HCT116 (cell line): ENCODE results near the gene ITM2C. TPM values are rescaled to one million over a fixed set of nuclear protein-coding genes. Genes with fewer than 3 reads are reported as not detected.

Experiments used
- ATAC-seq: fragments of 200-7000 bp; cut with Tn5 transposase; 2 replicates; pipeline ENCODE4 v1.9.1; 2020; ENCODE audit warnings: mild to moderate bottlenecking, moderate library complexity
- BruUV-seq: library from RNA; stranded (reverse); fragments of 400-500 nt; replicated peaks from 2 replicates; lab custom pipeline; 2021; lab: Mats Ljungman, UMichigan
- CTCF ChIA-PET: fragments of 300-600 bp; sonication (Branson Sonifier 250); formaldehyde crosslinking; loops from one replicate; lab custom pipeline; 2021; ENCODE audit warnings: antibody characterized with exemption; lab: Charles Lee
- POLR2A ChIA-PET: fragments of 300-600, 350-600 bp; sonication (Branson Sonifier 250); formaldehyde crosslinking; loops from one replicate; lab custom pipeline; 2021; ENCODE audit warnings: antibody characterized with exemption; lab: Charles Lee
- RAD21 ChIA-PET, 2 experiments: fragments of 300-600 bp; sonication (Branson Sonifier 250); formaldehyde crosslinking; loops; one replicate each; lab custom pipeline; 2023; ENCODE audit warnings: low total read pairs in 2 of 2; ENCODE audit not compliant: uncharacterized antibody in 2 of 2, unreplicated experiment in 2 of 2, low non-redundant PET in 1 of 2; lab: Charles Lee
- DNase-seq: peaks from one replicate; pipeline ENCODE4 v3.0.0-alpha.2; 2010; ENCODE audit warnings: low read depth, low spot score
- H2AFZ ChIP-seq: fragments of 200-600 bp; shearing (Covaris generic), sonication (generic); 2 replicates; pipeline ENCODE4 v1.6.1; 2017; ENCODE audit warnings: low read depth, mixed run types, mixed read lengths, antibody characterized with exemption, low read length; ENCODE audit not compliant: poor library complexity, severe bottlenecking
- H3K27ac ChIP-seq: 2 replicates; pipeline ENCODE4 v1.5.1; 2012; ENCODE audit warnings: low read depth, low read length
- H3K27me3 ChIP-seq: fragments of 200-600 bp; sonication (generic); 2 replicates; pipeline ENCODE4 v1.6.1; 2016; ENCODE audit warnings: mixed run types, low read length, mixed read lengths; ENCODE audit not compliant: insufficient read depth
- H3K36me3 ChIP-seq, 2 experiments: fragments of 200-500 bp in 1 of 2; fragments of 200-600 bp in 1 of 2; sonication (Bioruptor generic) in 1 of 2; sonication (generic) in 1 of 2; 2 replicates each; pipeline versions ENCODE4 v1.5.1 to v1.6.1; 2014 to 2016; ENCODE audit warnings: low read length in 2 of 2, inconsistent platforms in 1 of 2, mixed read lengths in 1 of 2, mixed run types in 1 of 2; ENCODE audit not compliant: insufficient read depth in 2 of 2, control insufficient read depth in 1 of 2
- H3K4me1 ChIP-seq, 2 experiments: fragments of 200-600 bp in 1 of 2; sonication (generic) in 1 of 2; 2 replicates each; pipeline versions ENCODE4 v1.5.1 to v1.6.1; 2012 to 2017; ENCODE audit warnings: low read length in 2 of 2, inconsistent platforms in 1 of 2, mild to moderate bottlenecking in 1 of 2, mixed read lengths in 1 of 2, mixed run types in 1 of 2, moderate library complexity in 1 of 2; ENCODE audit not compliant: insufficient read depth in 2 of 2, control insufficient read depth in 1 of 2
- H3K4me2 ChIP-seq: fragments of 200-600 bp; sonication (generic); 2 replicates; pipeline ENCODE4 v1.6.1; 2017; ENCODE audit warnings: mixed run types, low read length, mixed read lengths
- H3K4me3 ChIP-seq, 2 experiments: fragments of 200-600 bp in 1 of 2; sonication (generic) in 1 of 2; replicated peaks in 1 of 2; 2 replicates each; pipeline ENCODE4 v1.5.1; 2011 to 2016; ENCODE audit warnings: low read length in 2 of 2, control low read depth in 1 of 2, low read depth in 1 of 2, mild to moderate bottlenecking in 1 of 2, mixed read lengths in 1 of 2, mixed run types in 1 of 2
- H3K79me2 ChIP-seq: fragments of 200-600 bp; sonication (generic); 2 replicates; pipeline ENCODE4 v1.6.1; 2017; ENCODE audit warnings: mild to moderate bottlenecking, mixed run types, low read length, moderate library complexity, mixed read lengths; ENCODE audit not compliant: insufficient read depth
- H3K9ac ChIP-seq: fragments of 200-600 bp; sonication (generic); 2 replicates; pipeline ENCODE4 v1.6.1; 2016; ENCODE audit warnings: low read length, mixed read lengths
- H3K9me2 ChIP-seq: fragments of 200-600 bp; sonication (generic), shearing (Covaris generic); 2 replicates; pipeline ENCODE4 v1.6.1; 2017; ENCODE audit warnings: mixed run types, mild to moderate bottlenecking, moderate library complexity; ENCODE audit not compliant: insufficient read depth
- H3K9me3 ChIP-seq, 2 experiments: fragments of 200-500 bp in 1 of 2; fragments of 200-600 bp in 1 of 2; sonication (Bioruptor generic) in 1 of 2; sonication (generic) in 1 of 2; 2 replicates each; pipeline ENCODE4 v1.6.1; 2014 to 2017; ENCODE audit warnings: low read length in 2 of 2, mixed read lengths in 2 of 2, inconsistent platforms in 1 of 2, low read depth in 1 of 2, mild to moderate bottlenecking in 1 of 2, mixed run types in 1 of 2, moderate library complexity in 1 of 2; ENCODE audit not compliant: control insufficient read depth in 1 of 2, insufficient read depth in 1 of 2
- H4K20me1 ChIP-seq: fragments of 200-600 bp; sonication (generic), shearing (Covaris generic); 2 replicates; pipeline ENCODE4 v1.6.1; 2017; ENCODE audit warnings: mixed run types, mild to moderate bottlenecking, moderate library complexity; ENCODE audit not compliant: insufficient read depth
- CBX3 ChIP-seq: IDR thresholded peaks from 2 replicates; pipeline ENCODE4 v1.6.1; 2012; ENCODE audit warnings: low read depth
- CEBPB ChIP-seq: IDR thresholded peaks from 2 replicates; pipeline ENCODE4 v1.6.1; 2012; ENCODE audit warnings: low read depth
- EGR1 ChIP-seq: IDR thresholded peaks from 2 replicates; pipeline ENCODE4 v1.6.1; 2012; ENCODE audit warnings: low read depth
- FOSL1 ChIP-seq: IDR thresholded peaks from 2 replicates; pipeline ENCODE4 v1.6.1; 2012; ENCODE audit warnings: low read depth
- MAX ChIP-seq: IDR thresholded peaks from 2 replicates; pipeline ENCODE4 v1.6.1; 2012
- POLR2A ChIP-seq: IDR thresholded peaks from 2 replicates; pipeline ENCODE4 v1.7.0; 2011; ENCODE audit warnings: borderline replicate concordance; ENCODE audit not compliant: insufficient read depth, insufficient read length; ENCODE audit errors: extremely low read depth
- POLR2AphosphoS5 ChIP-seq: IDR thresholded peaks from 2 replicates; pipeline ENCODE4 v1.6.1; 2011; ENCODE audit warnings: mild to moderate bottlenecking, low read depth, low read length, moderate library complexity
- SP1 ChIP-seq: IDR thresholded peaks from 2 replicates; pipeline ENCODE4 v1.6.1; 2012; ENCODE audit warnings: low read depth
- ZFX ChIP-seq: fragments of 450-650 bp; IDR thresholded peaks from 2 replicates; pipeline ENCODE4 v1.6.1; 2017
- intact Hi-C: fragments of 100-400 bp; cut with micrococcal nuclease; formaldehyde crosslinking; loops from 2 replicates; pipeline ENCODE4 v1.10.0; 2022
- total RNA-seq: library from RNA; stranded (reverse); gene quantifications from one replicate; pipeline ENCODE4 v1.2.1, GENCODE V29; 2021; ENCODE audit not compliant: unreplicated experiment
- TF ChIP-seq, protein P1 (sequence below): IDR thresholded peaks from 2 replicates; pipeline ENCODE4 v1.6.1; 2012; ENCODE audit warnings: low read depth

Gene ITM2C
- total RNA-seq, 1 experiment from 2014 or later = 117 TPM

- Histone ChIP-seq H3K4me2 (peak overlapping the region; percentile 61; the same call in 1 of the 2 replicates), H3K79me2 (no peaks in the 10 kb centered on the region), H3K27me3 (peaks cover 14% of the 10 kb centered on the region; the same call in 1 of the 2 replicates), H3K36me3 (no peaks in the 10 kb centered on the region), H3K27ac (no peak overlapping the region), H3K9me2 (no peaks in the 10 kb centered on the region), H3K4me3 (no peak overlapping the region), H4K20me1 (no peaks in the 10 kb centered on the region), H3K4me1 (peaks cover 28 to 42% of the 10 kb centered on the region in 2 experiments), H2AFZ (no peak overlapping the region), H3K9me3 (no peaks in the 10 kb centered on the region), H3K9ac (no peak overlapping the region)
- ChIA-PET POLR2A (no interaction called here), CTCF (no interaction called here), RAD21 (no interaction called here)
- DNase-seq (no peak), ATAC-seq (no peak)
- intact Hi-C loops = no loop called here
- no TSS peak for BruUV-seq
- TF ChIP-seq, protein P1, sequence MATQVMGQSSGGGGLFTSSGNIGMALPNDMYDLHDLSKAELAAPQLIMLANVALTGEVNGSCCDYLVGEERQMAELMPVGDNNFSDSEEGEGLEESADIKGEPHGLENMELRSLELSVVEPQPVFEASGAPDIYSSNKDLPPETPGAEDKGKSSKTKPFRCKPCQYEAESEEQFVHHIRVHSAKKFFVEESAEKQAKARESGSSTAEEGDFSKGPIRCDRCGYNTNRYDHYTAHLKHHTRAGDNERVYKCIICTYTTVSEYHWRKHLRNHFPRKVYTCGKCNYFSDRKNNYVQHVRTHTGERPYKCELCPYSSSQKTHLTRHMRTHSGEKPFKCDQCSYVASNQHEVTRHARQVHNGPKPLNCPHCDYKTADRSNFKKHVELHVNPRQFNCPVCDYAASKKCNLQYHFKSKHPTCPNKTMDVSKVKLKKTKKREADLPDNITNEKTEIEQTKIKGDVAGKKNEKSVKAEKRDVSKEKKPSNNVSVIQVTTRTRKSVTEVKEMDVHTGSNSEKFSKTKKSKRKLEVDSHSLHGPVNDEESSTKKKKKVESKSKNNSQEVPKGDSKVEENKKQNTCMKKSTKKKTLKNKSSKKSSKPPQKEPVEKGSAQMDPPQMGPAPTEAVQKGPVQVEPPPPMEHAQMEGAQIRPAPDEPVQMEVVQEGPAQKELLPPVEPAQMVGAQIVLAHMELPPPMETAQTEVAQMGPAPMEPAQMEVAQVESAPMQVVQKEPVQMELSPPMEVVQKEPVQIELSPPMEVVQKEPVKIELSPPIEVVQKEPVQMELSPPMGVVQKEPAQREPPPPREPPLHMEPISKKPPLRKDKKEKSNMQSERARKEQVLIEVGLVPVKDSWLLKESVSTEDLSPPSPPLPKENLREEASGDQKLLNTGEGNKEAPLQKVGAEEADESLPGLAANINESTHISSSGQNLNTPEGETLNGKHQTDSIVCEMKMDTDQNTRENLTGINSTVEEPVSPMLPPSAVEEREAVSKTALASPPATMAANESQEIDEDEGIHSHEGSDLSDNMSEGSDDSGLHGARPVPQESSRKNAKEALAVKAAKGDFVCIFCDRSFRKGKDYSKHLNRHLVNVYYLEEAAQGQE = no peak
- no peak for TF ChIP-seq CBX3
- TF ChIP-seq MAX = no peak
- no peak for TF ChIP-seq POLR2A
- TF ChIP-seq POLR2AphosphoS5 = no peak
- no peak for TF ChIP-seq FOSL1
- no peak for TF ChIP-seq CEBPB
- TF ChIP-seq EGR1 = no peak
- no peak for TF ChIP-seq ZFX
- TF ChIP-seq SP1 = no peak
Measured at GRCh38 chr2:230906471-230907230, 41.9 kb downstream of the ITM2C start.
